Measurements from ENCODE around the gene PLA2G2E. TPM values are rescaled to one million over a fixed set of nuclear protein-coding genes. Genes with fewer than 3 reads are reported as not detected.

PLA2G2E gene
- total RNA-seq, 4 donors from 2014 or later: not detected

GRCh38 chr1:19877181-19877750 is 46.2 kb downstream of the PLA2G2E start:
- no peak overlapping the region for H3K4me3 ChIP-seq (ENCODE audit: low read depth, poor library complexity, severe bottlenecking)
- DNase-seq (ENCODE audit: low spot score in 2 of 2): no peak
- no peak for TF ChIP-seq POLR2A (IDR thresholded peaks at IDR 0.05)
- TF ChIP-seq, protein P1, sequence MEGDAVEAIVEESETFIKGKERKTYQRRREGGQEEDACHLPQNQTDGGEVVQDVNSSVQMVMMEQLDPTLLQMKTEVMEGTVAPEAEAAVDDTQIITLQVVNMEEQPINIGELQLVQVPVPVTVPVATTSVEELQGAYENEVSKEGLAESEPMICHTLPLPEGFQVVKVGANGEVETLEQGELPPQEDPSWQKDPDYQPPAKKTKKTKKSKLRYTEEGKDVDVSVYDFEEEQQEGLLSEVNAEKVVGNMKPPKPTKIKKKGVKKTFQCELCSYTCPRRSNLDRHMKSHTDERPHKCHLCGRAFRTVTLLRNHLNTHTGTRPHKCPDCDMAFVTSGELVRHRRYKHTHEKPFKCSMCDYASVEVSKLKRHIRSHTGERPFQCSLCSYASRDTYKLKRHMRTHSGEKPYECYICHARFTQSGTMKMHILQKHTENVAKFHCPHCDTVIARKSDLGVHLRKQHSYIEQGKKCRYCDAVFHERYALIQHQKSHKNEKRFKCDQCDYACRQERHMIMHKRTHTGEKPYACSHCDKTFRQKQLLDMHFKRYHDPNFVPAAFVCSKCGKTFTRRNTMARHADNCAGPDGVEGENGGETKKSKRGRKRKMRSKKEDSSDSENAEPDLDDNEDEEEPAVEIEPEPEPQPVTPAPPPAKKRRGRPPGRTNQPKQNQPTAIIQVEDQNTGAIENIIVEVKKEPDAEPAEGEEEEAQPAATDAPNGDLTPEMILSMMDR (IDR thresholded peaks at IDR 0.05): no peak
- intact Hi-C loops (cut with DNase I; ENCODE audit: low total_unique reads): no loop called here
- 75 to 82% methylated on average over 16 of the region's 16 CpGs for WGBS, 2 donors

- no peak for DNase-seq (ENCODE audit: low spot score in 2 of 2)
- intact Hi-C loops (cut with DNase I; ENCODE audit: low total_unique reads): no loop called here
- H3K4me3 ChIP-seq (ENCODE audit: low read depth, poor library complexity, severe bottlenecking): no peak overlapping the region
- TF ChIP-seq, protein P1 (IDR thresholded peaks at IDR 0.05): no peak
- no peak for TF ChIP-seq POLR2A (IDR thresholded peaks at IDR 0.05)
- 34 to 39% methylated on average over 7 of the region's 7 CpGs for WGBS, 2 donors
These were observed 51.2 kb downstream of the PLA2G2E start for GRCh38 chr1:19872190-19872589.

Other genes starting within 250 kb of the PLA2G2E start
- 10 to 100 TPM; 10.6 to 26.7 (median 18.7) TPM for gene TMCO4, start 123.7 kb downstream of the PLA2G2E start, total RNA-seq
- gene RNF186, start 108.3 kb downstream of the PLA2G2E start, total RNA-seq: under 1 TPM in 1 of 4 donors, not detected in 3; 0.19 TPM
- 1 to 10 TPM; 4.7 to 5.9 (median 5.2) TPM for gene OTUD3, start 41.2 kb downstream of the PLA2G2E start, total RNA-seq
- gene PLA2G2A, start 56.0 kb upstream of the PLA2G2E start, total RNA-seq: 10 to 100 TPM in 2 of 4 donors, 1 to 10 TPM in 2; 6.0 to 14.0 (median 10.3) TPM
- 1 to 10 TPM in 1 of 4 donors, under 1 TPM in 1, not detected in 2; 0.78 to 4.0 TPM for gene PLA2G5, start 146.6 kb upstream of the PLA2G2E start, total RNA-seq
- gene PLA2G2D, start 195.9 kb upstream of the PLA2G2E start, total RNA-seq: not detected
- gene PLA2G2F, start 215.7 kb upstream of the PLA2G2E start, total RNA-seq: 10 to 100 TPM; 19.9 to 29.0 (median 24.6) TPM

Measured in lower leg skin (tissue), 4 donors.